HL-60 (cell line): Measurements from ENCODE around the gene LIM2.
"Not testable (repeated sequence)": the region's sequence is repeated elsewhere in the genome, so short reads cannot be mapped to it uniquely, and the experiment has no call there.

Experiments
- DNase-seq, 2 experiments: peaks; one replicate each; pipeline ENCODE4 v3.0.0-alpha.2; 2010 to 2020; ENCODE audit warnings: low read depth in 1 of 2, low spot score in 1 of 2
- H3K27ac ChIP-seq: fragments of 250-450 bp; sonication (Bioruptor Pico); replicated peaks from 2 replicates; pipeline ENCODE4 v1.5.1; 2020; ENCODE audit warnings: mild to moderate bottlenecking, moderate library complexity
- H3K27me3 ChIP-seq: fragments of 250-450 bp; sonication (Bioruptor Pico); 2 replicates; pipeline ENCODE4 v1.5.1; 2021; ENCODE audit warnings: mild to moderate bottlenecking, moderate library complexity; ENCODE audit not compliant: insufficient read depth, poor library complexity, severe bottlenecking
- H3K4me3 ChIP-seq: replicated peaks from 2 replicates; pipeline ENCODE4 v1.5.1; 2011; ENCODE audit warnings: mild to moderate bottlenecking, control low read depth, low read length; ENCODE audit not compliant: insufficient read depth
- CTCF ChIP-seq: IDR thresholded peaks from one replicate; pipeline ENCODE4 v1.5.1; 2011; ENCODE audit warnings: low read length, control low read depth, inconsistent platforms; ENCODE audit not compliant: insufficient read depth
- GABPA ChIP-seq: IDR thresholded peaks from 2 replicates; pipeline ENCODE4 v1.6.1; 2012; ENCODE audit warnings: low read depth
- POLR2AphosphoS5 ChIP-seq: IDR thresholded peaks from 2 replicates; pipeline ENCODE4 v1.6.1; 2012; ENCODE audit warnings: low read depth
- REST ChIP-seq: IDR thresholded peaks from 2 replicates; pipeline ENCODE4 v1.6.1; 2012; ENCODE audit warnings: low read depth; ENCODE audit not compliant: insufficient replicate concordance
- SPI1 ChIP-seq: IDR thresholded peaks from 2 replicates; pipeline ENCODE4 v1.6.1; 2012; ENCODE audit warnings: low read depth, mild to moderate bottlenecking, borderline replicate concordance

Gene LIM2

GRCh38 chr19:51417107-51417809 lies 29.5 kb upstream of the LIM2 start, which contains the start of gene SIGLEC10:
SIGLEC10 (minus strand) TSS chr19:51417642; CDS start chr19:51417581, 61 bp downstream.
- H3K27me3 ChIP-seq, result no peaks in the 10 kb centered on the region
- DNase-seq, result peak; percentile 80 to 94
- TF ChIP-seq CTCF, result no peak
- peak; percentile 66; the same call in 1 of the 2 replicates for TF ChIP-seq SPI1
- no peak for TF ChIP-seq REST
- no peak for TF ChIP-seq GABPA
- peak; percentile 70; the same call in 1 of the 2 replicates for TF ChIP-seq POLR2AphosphoS5

GRCh38 chr19:51416422-51416821 lies 28.6 kb upstream of the LIM2 start:
- not testable (repeated sequence) for DNase-seq, H3K27ac ChIP-seq, H3K4me3 ChIP-seq, H3K27me3 ChIP-seq

More at GRCh38 chr19:51417107-51417809, 29.5 kb upstream of the LIM2 start, which contains the start of gene SIGLEC10:
- Histone ChIP-seq H3K27ac (peak within 1 kb of the TSS; percentile 81), H3K4me3 (peak within 1 kb of the TSS; percentile 32)

GRCh38 chr19:51415187-51415586 lies 27.4 kb upstream of the LIM2 start:
- DNase-seq, result no peak
- no peak overlapping the region for H3K4me3 ChIP-seq
- H3K27ac ChIP-seq, result no peak overlapping the region
- no peaks in the 10 kb centered on the region for H3K27me3 ChIP-seq
- TF ChIP-seq POLR2AphosphoS5 (no peak), SPI1 (no peak), REST (no peak), CTCF (no peak), GABPA (no peak)

DNA sequence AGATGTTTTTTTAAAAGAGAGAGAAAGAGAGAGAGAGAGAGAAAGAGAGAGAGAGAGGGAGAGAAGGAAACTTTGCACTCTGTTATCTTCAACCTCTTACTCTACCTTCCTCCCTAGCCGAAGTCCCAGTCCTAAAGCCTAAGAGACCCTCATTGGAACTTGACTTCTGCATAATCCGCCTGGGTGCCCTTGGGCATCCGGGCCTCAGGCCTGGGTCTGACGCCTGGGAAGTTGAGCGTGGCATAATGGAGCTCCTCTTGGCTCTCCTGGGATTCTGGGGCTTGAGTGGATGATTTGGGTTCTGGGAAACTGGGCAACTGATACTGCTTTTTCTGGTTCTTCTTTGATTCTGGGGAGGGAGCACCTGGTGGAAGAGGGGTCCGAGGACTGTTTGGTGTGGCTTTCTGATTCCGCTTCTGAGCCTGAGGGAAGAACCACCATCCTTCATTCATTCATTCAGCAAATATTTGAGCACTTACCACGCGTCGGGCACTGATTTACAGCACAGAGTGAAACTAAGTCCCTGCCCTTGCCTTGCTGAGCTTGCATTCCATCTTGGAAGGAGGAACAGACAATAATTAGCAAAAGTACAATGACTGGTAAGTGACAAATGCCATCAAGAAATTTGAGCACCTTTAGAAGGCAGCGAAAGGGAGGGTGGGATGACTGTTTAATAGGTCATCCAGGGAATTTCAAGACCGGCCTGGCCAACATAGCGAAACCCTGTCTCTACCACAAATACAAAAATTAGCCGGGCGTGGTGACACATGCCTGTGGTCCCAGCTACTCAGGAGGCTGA lies 23.4 kb upstream of the LIM2 start:
- Histone ChIP-seq H3K27me3 (no peaks in the 10 kb centered on the region), H3K27ac (no peak overlapping the region), H3K4me3 (no peak overlapping the region)
- DNase-seq, result no peak
- no peak for TF ChIP-seq SPI1
- no peak for TF ChIP-seq GABPA
- TF ChIP-seq CTCF, result no peak
- TF ChIP-seq REST, result no peak
- TF ChIP-seq POLR2AphosphoS5, result no peak
